OCI-LY7 (cell line): ENCODE results near the gene ZNF714. TPM values are rescaled to one million over a fixed set of nuclear protein-coding genes. Genes with fewer than 3 reads are reported as not detected.

Source experiments
- BruUV-seq: library from RNA; stranded (reverse); fragments of 400-500 nt; replicated peaks from 2 replicates; lab custom pipeline; 2021; lab: Mats Ljungman, UMichigan
- CTCF ChIA-PET: fragments of 300-600 bp; sonication (Branson Sonifier 250); formaldehyde crosslinking; loops from one replicate; lab custom pipeline; 2022; ENCODE audit warnings: antibody characterized with exemption; ENCODE audit not compliant: unreplicated experiment; lab: Charles Lee
- POLR2A ChIA-PET: fragments of 300-600 bp; sonication (Branson Sonifier 250); formaldehyde crosslinking; loops from one replicate; lab custom pipeline; 2022; ENCODE audit warnings: antibody characterized with exemption; lab: Charles Lee
- DNase-seq: peaks from one replicate; pipeline ENCODE4 v3.0.0-alpha.2; 2015; ENCODE audit warnings: low spot score
- H2AFZ ChIP-seq: fragments of 200-600 bp; sonication (generic), shearing (Covaris generic); 2 replicates; pipeline ENCODE4 v1.6.1; 2014; ENCODE audit warnings: mild to moderate bottlenecking, antibody characterized with exemption, low read length, moderate library complexity
- H3K27ac ChIP-seq: fragments of 200-600 bp; sonication (generic); 2 replicates; pipeline ENCODE4 v1.5.1; 2014; ENCODE audit warnings: mixed run types, low read depth, mild to moderate bottlenecking, moderate library complexity, low read length, inconsistent platforms; ENCODE audit not compliant: poor library complexity, severe bottlenecking
- H3K36me3 ChIP-seq: fragments of 200-600 bp; sonication (generic); 2 replicates; pipeline ENCODE4 v1.6.1; 2014; ENCODE audit warnings: mild to moderate bottlenecking, antibody characterized with exemption, low read length, moderate library complexity, mixed read lengths; ENCODE audit not compliant: insufficient read depth
- H3K4me1 ChIP-seq: fragments of 200-600 bp; sonication (generic); 2 replicates; pipeline ENCODE4 v1.5.1; 2014; ENCODE audit warnings: mild to moderate bottlenecking, low read length; ENCODE audit not compliant: insufficient read depth, poor library complexity, severe bottlenecking
- H3K4me2 ChIP-seq: fragments of 200-600 bp; sonication (generic); 2 replicates; pipeline ENCODE4 v1.6.1; 2014; ENCODE audit warnings: mild to moderate bottlenecking, low read length
- H3K4me3 ChIP-seq: fragments of 200-600 bp; sonication (generic); 2 replicates; pipeline ENCODE4 v1.5.1; 2014; ENCODE audit warnings: mild to moderate bottlenecking, low read depth, low read length; ENCODE audit not compliant: poor library complexity, severe bottlenecking
- H3K79me2 ChIP-seq: fragments of 200-600 bp; sonication (generic); 2 replicates; pipeline ENCODE4 v1.6.1; 2016; ENCODE audit warnings: low read depth, mild to moderate bottlenecking, low read length, moderate library complexity, mixed read lengths; ENCODE audit not compliant: insufficient read depth
- H3K9me2 ChIP-seq: fragments of 200-600 bp; sonication (generic); 2 replicates; pipeline ENCODE4 v1.6.1; 2016; ENCODE audit warnings: mild to moderate bottlenecking, low read length, mixed read lengths; ENCODE audit not compliant: insufficient read depth
- H3K9me3 ChIP-seq: fragments of 200-600 bp; sonication (generic); 2 replicates; pipeline ENCODE4 v1.6.1; 2014; ENCODE audit warnings: mild to moderate bottlenecking, mixed run types, low read length, mixed read lengths
- H4K20me1 ChIP-seq: fragments of 200-600 bp; sonication (generic); 2 replicates; pipeline ENCODE4 v1.6.1; 2014; ENCODE audit warnings: mild to moderate bottlenecking, antibody characterized with exemption, low read length, moderate library complexity, mixed read lengths; ENCODE audit not compliant: insufficient read depth
- CTCF ChIP-seq: fragments of 200-600 bp; sonication (generic); conservative IDR thresholded peaks from 2 replicates; pipeline ENCODE4 v1.5.1; 2014; ENCODE audit warnings: mild to moderate bottlenecking, antibody characterized with exemption, low read length, moderate library complexity, mixed read lengths
- EZH2phosphoT487 ChIP-seq: fragments of 200-600 bp; sonication (generic); IDR thresholded peaks from 2 replicates; pipeline ENCODE4 v1.6.1; 2018; ENCODE audit warnings: low read depth, borderline replicate concordance, mild to moderate bottlenecking, mixed run types, antibody characterized with exemption, low read length, moderate library complexity, mixed read lengths
- intact Hi-C: fragments of 100-400 bp; cut with micrococcal nuclease; formaldehyde crosslinking; loops from one replicate; pipeline ENCODE4 v1.10.0; 2022; ENCODE audit not compliant: unreplicated experiment
- total RNA-seq, 2 experiments: library from RNA; depleted of rRNA in 1 of 2; stranded (reverse); fragments of >200 nt in 1 of 2; shearing (Covaris generic) in 1 of 2; gene quantifications; 2 replicates each; pipeline ENCODE4 v1.2.3, GENCODE V29; 2014 to 2022

The ZNF714 gene
- total RNA-seq, 2 experiments from 2014 or later = 39.6 to 51.7 TPM

DNA sequence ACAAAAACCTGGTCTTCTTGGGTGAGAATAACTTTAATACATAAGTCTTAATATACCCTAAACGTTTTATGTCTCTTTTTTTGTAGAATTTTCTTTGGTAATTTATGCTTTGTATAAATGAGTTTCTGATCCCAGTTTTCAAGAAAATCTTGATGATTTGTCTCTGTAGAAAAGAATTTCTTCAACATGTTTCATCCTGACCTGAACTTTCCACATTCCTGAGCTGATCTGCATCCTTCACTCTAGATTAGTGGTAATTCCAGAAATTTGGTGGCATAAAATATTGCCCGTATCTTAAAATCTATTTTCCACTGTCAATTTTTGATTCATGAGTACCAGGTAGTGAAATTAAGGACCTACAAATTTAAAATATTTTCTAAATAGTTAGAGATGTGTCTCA, 16.3 kb downstream of the ZNF714 start:
- CTCF ChIA-PET = no interaction called here
- Histone ChIP-seq H2AFZ (no peak overlapping the region), H3K4me2 (no peak overlapping the region), H4K20me1 (no peaks in the 10 kb centered on the region), H3K9me2 (no peaks in the 10 kb centered on the region), H3K4me1 (no peaks in the 10 kb centered on the region), H3K36me3 (peaks cover 93% of the 10 kb centered on the region), H3K27ac (no peak overlapping the region), H3K79me2 (peaks cover 19% of the 10 kb centered on the region; the same call in 1 of the 2 replicates), H3K4me3 (no peak overlapping the region), H3K9me3 (no peaks in the 10 kb centered on the region)
- intact Hi-C loops = no loop called here
- POLR2A ChIA-PET = no interaction called here
- TF ChIP-seq CTCF = no peak
- no peak for TF ChIP-seq EZH2phosphoT487
- DNase-seq = no peak
- BruUV-seq = no TSS peak

- Histone ChIP-seq H3K79me2 (peaks cover under 1% of the 10 kb centered on the region; the same call in 1 of the 2 replicates), H3K4me1 (no peaks in the 10 kb centered on the region), H3K4me2 (no peak overlapping the region), H4K20me1 (no peaks in the 10 kb centered on the region), H3K4me3 (no peak overlapping the region), H3K27ac (no peak overlapping the region), H3K9me2 (no peaks in the 10 kb centered on the region), H3K9me3 (no peaks in the 10 kb centered on the region), H2AFZ (no peak overlapping the region), H3K36me3 (peaks cover 93% of the 10 kb centered on the region)
- ChIA-PET CTCF (no interaction called here), POLR2A (interaction anchor here (0.7 kb wide), 1 partner anchor 13 kb away, joined by 3 read pairs; no protein-coding TSS in a partner anchor)
- no TSS peak for BruUV-seq
- intact Hi-C loops = no loop called here
- DNase-seq = no peak
- no peak for TF ChIP-seq EZH2phosphoT487
These were observed 19.7 kb downstream of the ZNF714 start for GRCh38 chr19:21101521-21102242.

- H3K36me3 ChIP-seq = peaks cover 89% of the 10 kb centered on the region
- H3K4me1 ChIP-seq = no peaks in the 10 kb centered on the region
- no peak for TF ChIP-seq EZH2phosphoT487
- TF ChIP-seq CTCF = no peak
- no peak overlapping the region for H3K4me2 ChIP-seq
- no peaks in the 10 kb centered on the region for H3K9me2 ChIP-seq
- no peak for DNase-seq
- CTCF ChIA-PET = no interaction called here
- intact Hi-C loops = no loop called here
- H4K20me1 ChIP-seq = no peaks in the 10 kb centered on the region
- H3K27ac ChIP-seq = no peak overlapping the region
- H3K79me2 ChIP-seq = peaks cover 8% of the 10 kb centered on the region; the same call in 1 of the 2 replicates
- BruUV-seq = no TSS peak
- H2AFZ ChIP-seq = no peak overlapping the region
- no peak overlapping the region for H3K4me3 ChIP-seq
- H3K9me3 ChIP-seq = peaks cover 11% of the 10 kb centered on the region; the same call in 1 of the 2 replicates
- POLR2A ChIA-PET = interaction anchor here (0.6 to 0.7 kb wide), 3 partner anchors 29 to 308 kb away, joined by 3 to 4 read pairs (median 4); no protein-coding TSS in a partner anchor
These were observed 27.1 kb downstream of the ZNF714 start for GRCh38 chr19:21109116-21109515.
